Memory B cell (primary cell): ENCODE results near the gene FAAP100.
A peak's percentile ranks its signal among the peaks of the same experiment; 100 is the strongest.

Experiments
- ATAC-seq: fragments of 150-1000 bp; cut with Tn5 transposase; 2 replicates; pipeline ENCODE4 v1.10.0; 2021; ENCODE audit warnings: low read depth, mild to moderate bottlenecking, moderate library complexity
- DNase-seq, 2 donors: peaks; one replicate each; pipeline ENCODE4 v3.0.0; 2022; ENCODE audit warnings: low spot score in 2 of 2
- H3K27ac Mint-ChIP-seq: one replicate; pipeline ENCODE4 v1.8.0; 2022; ENCODE audit warnings: mild to moderate bottlenecking, moderate library complexity, mixed read lengths
- H3K27me3 Mint-ChIP-seq: one replicate; pipeline ENCODE4 v1.8.0; 2022; ENCODE audit warnings: mixed read lengths
- H3K36me3 Mint-ChIP-seq: one replicate; pipeline ENCODE4 v1.8.0; 2022; ENCODE audit warnings: mild to moderate bottlenecking, mixed read lengths
- H3K4me1 Mint-ChIP-seq: one replicate; pipeline ENCODE4 v1.8.0; 2022; ENCODE audit warnings: mixed read lengths
- H3K4me3 Mint-ChIP-seq: one replicate; pipeline ENCODE4 v1.8.0; 2022; ENCODE audit warnings: mild to moderate bottlenecking, moderate library complexity, mixed read lengths
- H3K9me3 Mint-ChIP-seq: one replicate; pipeline ENCODE4 v1.8.0; 2022; ENCODE audit warnings: mixed read lengths

The FAAP100 gene

GRCh38 chr17:81568416-81568815 is 16.3 kb upstream of the FAAP100 start:
- no peaks in the 10 kb centered on the region for H3K4me1 Mint-ChIP-seq
- DNase-seq (no peak), ATAC-seq (no peak)
- no peak overlapping the region for H3K27ac Mint-ChIP-seq
- no peaks in the 10 kb centered on the region for H3K9me3 Mint-ChIP-seq
- H3K36me3 Mint-ChIP-seq: peaks cover 34% of the 10 kb centered on the region
- no peak overlapping the region for H3K4me3 Mint-ChIP-seq
- H3K27me3 Mint-ChIP-seq: no peaks in the 10 kb centered on the region

GRCh38 chr17:81567191-81567590 is 15.0 kb upstream of the FAAP100 start:
- Mint-ChIP-seq H3K27ac (no peak overlapping the region), H3K9me3 (no peaks in the 10 kb centered on the region), H3K4me1 (peaks cover 7% of the 10 kb centered on the region), H3K27me3 (no peaks in the 10 kb centered on the region), H3K4me3 (no peak overlapping the region), H3K36me3 (peaks cover 36% of the 10 kb centered on the region)
- no peak for DNase-seq
- ATAC-seq: no peak

GRCh38 chr17:81566461-81567126 is 14.4 kb upstream of the FAAP100 start:
- H3K36me3 Mint-ChIP-seq: peaks cover 36% of the 10 kb centered on the region
- H3K27ac Mint-ChIP-seq: peak overlapping the region; percentile 14
- no peaks in the 10 kb centered on the region for H3K27me3 Mint-ChIP-seq
- no peak for DNase-seq
- H3K4me1 Mint-ChIP-seq: peaks cover 7% of the 10 kb centered on the region
- H3K9me3 Mint-ChIP-seq: no peaks in the 10 kb centered on the region
- H3K4me3 Mint-ChIP-seq: no peak overlapping the region
- no peak for ATAC-seq

GRCh38 chr17:81565231-81565630 is 13.1 kb upstream of the FAAP100 start:
- Mint-ChIP-seq H3K36me3 (peaks cover 31% of the 10 kb centered on the region), H3K4me3 (no peak overlapping the region), H3K27me3 (no peaks in the 10 kb centered on the region), H3K9me3 (no peaks in the 10 kb centered on the region), H3K4me1 (peaks cover 17% of the 10 kb centered on the region), H3K27ac (peak overlapping the region; percentile 14)
- DNase-seq: no peak
- ATAC-seq: no peak

GRCh38 chr17:81564778-81565177 is 12.6 kb upstream of the FAAP100 start:
- Mint-ChIP-seq H3K27me3 (no peaks in the 10 kb centered on the region), H3K36me3 (peaks cover 29% of the 10 kb centered on the region), H3K4me1 (peaks cover 17% of the 10 kb centered on the region), H3K4me3 (no peak overlapping the region), H3K9me3 (no peaks in the 10 kb centered on the region), H3K27ac (no peak overlapping the region)
- no peak for DNase-seq
- no peak for ATAC-seq

GRCh38 chr17:81563861-81564586 is 11.9 kb upstream of the FAAP100 start:
- Mint-ChIP-seq H3K4me1 (peaks cover 17% of the 10 kb centered on the region), H3K9me3 (no peaks in the 10 kb centered on the region), H3K36me3 (peaks cover 28% of the 10 kb centered on the region), H3K27me3 (no peaks in the 10 kb centered on the region), H3K27ac (no peak overlapping the region), H3K4me3 (no peak overlapping the region)
- DNase-seq (no peak), ATAC-seq (no peak)

- Mint-ChIP-seq H3K9me3 (no peaks in the 10 kb centered on the region), H3K27ac (peak overlapping the region; percentile 99), H3K36me3 (peaks cover 27% of the 10 kb centered on the region), H3K4me1 (peaks cover 20% of the 10 kb centered on the region), H3K4me3 (no peak overlapping the region), H3K27me3 (no peaks in the 10 kb centered on the region)
- peak; percentile 3 for ATAC-seq
- no peak for DNase-seq
Observed at GRCh38 chr17:81561494-81561885, 9.3 kb upstream of the FAAP100 start.

- Mint-ChIP-seq H3K36me3 (peaks cover 9% of the 10 kb centered on the region), H3K4me3 (no peak overlapping the region), H3K27ac (no peak overlapping the region), H3K9me3 (no peaks in the 10 kb centered on the region), H3K4me1 (peaks cover 22% of the 10 kb centered on the region), H3K27me3 (no peaks in the 10 kb centered on the region)
- ATAC-seq (no peak), DNase-seq (no peak)
Observed at GRCh38 chr17:81558941-81559806, 7.0 kb upstream of the FAAP100 start.

- no peaks in the 10 kb centered on the region for H3K9me3 Mint-ChIP-seq
- no peak overlapping the region for H3K4me3 Mint-ChIP-seq
- H3K36me3 Mint-ChIP-seq: peaks cover 7% of the 10 kb centered on the region
- H3K4me1 Mint-ChIP-seq: peaks cover 29% of the 10 kb centered on the region
- DNase-seq (no peak), ATAC-seq (no peak)
- no peaks in the 10 kb centered on the region for H3K27me3 Mint-ChIP-seq
- H3K27ac Mint-ChIP-seq: no peak overlapping the region
Observed at GRCh38 chr17:81558115-81558468, 5.9 kb upstream of the FAAP100 start.

GRCh38 chr17:81557276-81558114 is 5.3 kb upstream of the FAAP100 start:
- Mint-ChIP-seq H3K4me3 (no peak overlapping the region), H3K27ac (no peak overlapping the region), H3K27me3 (no peaks in the 10 kb centered on the region), H3K4me1 (peaks cover 26% of the 10 kb centered on the region), H3K36me3 (peaks cover 7% of the 10 kb centered on the region), H3K9me3 (no peaks in the 10 kb centered on the region)
- no peak for ATAC-seq
- no peak for DNase-seq

GRCh38 chr17:81556863-81557262 is 4.7 kb upstream of the FAAP100 start:
- DNase-seq (no peak), ATAC-seq (no peak)
- no peak overlapping the region for H3K4me3 Mint-ChIP-seq
- no peaks in the 10 kb centered on the region for H3K27me3 Mint-ChIP-seq
- H3K27ac Mint-ChIP-seq: no peak overlapping the region
- peaks cover 7% of the 10 kb centered on the region for H3K36me3 Mint-ChIP-seq
- H3K4me1 Mint-ChIP-seq: peaks cover 24% of the 10 kb centered on the region
- H3K9me3 Mint-ChIP-seq: no peaks in the 10 kb centered on the region

- Mint-ChIP-seq H3K9me3 (no peaks in the 10 kb centered on the region), H3K27ac (no peak overlapping the region), H3K36me3 (peaks cover 7% of the 10 kb centered on the region), H3K4me3 (no peak overlapping the region), H3K4me1 (peaks cover 25% of the 10 kb centered on the region), H3K27me3 (no peaks in the 10 kb centered on the region)
- DNase-seq (no peak), ATAC-seq (no peak)
Observed at GRCh38 chr17:81556175-81556691, 4.1 kb upstream of the FAAP100 start.

- DNase-seq (no peak), ATAC-seq (no peak)
- peak overlapping the region; percentile 84 for H3K27ac Mint-ChIP-seq
- no peaks in the 10 kb centered on the region for H3K27me3 Mint-ChIP-seq
- H3K36me3 Mint-ChIP-seq: peaks cover 11% of the 10 kb centered on the region
- H3K9me3 Mint-ChIP-seq: no peaks in the 10 kb centered on the region
- peaks cover 21% of the 10 kb centered on the region for H3K4me1 Mint-ChIP-seq
- peak overlapping the region; percentile 93 for H3K4me3 Mint-ChIP-seq
Observed at GRCh38 chr17:81553616-81554181, 1.5 kb upstream of the FAAP100 start.
